Measurements from ENCODE around the gene LIPJ. TPM values are rescaled to one million over a fixed set of nuclear protein-coding genes. Genes with fewer than 3 reads are reported as not detected.

Gene LIPJ
- total RNA-seq, 1 experiment from 2014 or later, result not detected

DNA sequence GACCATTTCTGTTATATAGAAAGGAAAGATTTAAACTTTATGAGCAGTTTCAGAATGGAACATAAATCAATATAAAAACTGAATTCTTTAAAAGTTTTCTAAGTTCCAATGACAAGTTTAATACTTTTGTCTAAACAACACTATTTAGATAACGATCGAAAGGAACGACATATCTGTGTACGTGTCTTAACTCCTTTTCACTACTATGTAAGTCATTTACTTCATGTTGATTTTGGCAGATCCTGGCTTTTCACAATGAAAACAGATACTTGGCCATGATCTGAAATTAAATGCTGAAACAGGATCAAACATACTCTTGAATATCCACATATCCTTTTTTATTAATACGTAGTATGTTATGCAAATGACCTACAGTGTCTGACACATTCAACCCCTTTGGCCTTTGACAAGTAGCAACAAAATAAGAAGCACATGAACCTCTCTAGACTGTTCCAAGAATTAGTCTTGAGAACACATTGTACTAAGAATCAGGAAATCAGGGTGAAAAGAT lies 45.4 kb upstream of the LIPJ start:
- no peaks in the 10 kb centered on the region for H3K36me3 Mint-ChIP-seq (ENCODE audit: insufficient read depth, unreplicated experiment)
- no peaks in the 10 kb centered on the region for H3K27me3 Mint-ChIP-seq (ENCODE audit: unreplicated experiment)
- H3K9me3 Mint-ChIP-seq (ENCODE audit: low read depth, unreplicated experiment), result no peaks in the 10 kb centered on the region
- no peaks in the 10 kb centered on the region for H3K4me1 Mint-ChIP-seq (ENCODE audit: low read depth, unreplicated experiment)
- intact Hi-C loops (cut with micrococcal nuclease; ENCODE audit: unreplicated experiment), result no loop called here
- no peak for DNase-seq
- no peak overlapping the region for H3K4me3 Mint-ChIP-seq (ENCODE audit: low read depth, unreplicated experiment)
- CTCF ChIA-PET, result no interaction called here
- no TSS peak for BruUV-seq (replicated peaks)
- no peak overlapping the region for H3K27ac Mint-ChIP-seq (ENCODE audit: unreplicated experiment)
- TF ChIP-seq, protein P1, sequence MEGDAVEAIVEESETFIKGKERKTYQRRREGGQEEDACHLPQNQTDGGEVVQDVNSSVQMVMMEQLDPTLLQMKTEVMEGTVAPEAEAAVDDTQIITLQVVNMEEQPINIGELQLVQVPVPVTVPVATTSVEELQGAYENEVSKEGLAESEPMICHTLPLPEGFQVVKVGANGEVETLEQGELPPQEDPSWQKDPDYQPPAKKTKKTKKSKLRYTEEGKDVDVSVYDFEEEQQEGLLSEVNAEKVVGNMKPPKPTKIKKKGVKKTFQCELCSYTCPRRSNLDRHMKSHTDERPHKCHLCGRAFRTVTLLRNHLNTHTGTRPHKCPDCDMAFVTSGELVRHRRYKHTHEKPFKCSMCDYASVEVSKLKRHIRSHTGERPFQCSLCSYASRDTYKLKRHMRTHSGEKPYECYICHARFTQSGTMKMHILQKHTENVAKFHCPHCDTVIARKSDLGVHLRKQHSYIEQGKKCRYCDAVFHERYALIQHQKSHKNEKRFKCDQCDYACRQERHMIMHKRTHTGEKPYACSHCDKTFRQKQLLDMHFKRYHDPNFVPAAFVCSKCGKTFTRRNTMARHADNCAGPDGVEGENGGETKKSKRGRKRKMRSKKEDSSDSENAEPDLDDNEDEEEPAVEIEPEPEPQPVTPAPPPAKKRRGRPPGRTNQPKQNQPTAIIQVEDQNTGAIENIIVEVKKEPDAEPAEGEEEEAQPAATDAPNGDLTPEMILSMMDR (IDR thresholded peaks at IDR 0.05; ENCODE audit: unreplicated experiment), result no peak

DNA sequence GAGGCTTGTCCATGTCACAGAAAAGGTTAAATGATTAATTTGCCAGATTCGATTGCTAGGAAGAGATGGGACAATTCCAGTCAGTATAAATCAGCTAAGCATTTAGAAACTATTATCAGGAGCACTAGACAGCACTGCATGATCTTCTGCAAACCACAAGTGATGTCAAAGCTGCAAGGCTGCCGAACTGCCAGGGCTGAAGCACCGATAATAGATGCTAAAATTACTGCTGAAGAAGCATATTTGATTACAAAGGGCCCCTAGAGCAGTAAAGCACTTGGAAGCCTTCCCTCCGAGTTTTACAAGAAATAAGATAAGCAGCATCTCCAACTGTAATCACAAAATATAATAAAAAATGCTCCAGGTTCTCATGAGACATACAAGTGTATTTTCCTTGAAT lies 44.0 kb upstream of the LIPJ start:
- DNase-seq, result no peak
- no peaks in the 10 kb centered on the region for H3K27me3 Mint-ChIP-seq (ENCODE audit: unreplicated experiment)
- no peak overlapping the region for H3K27ac Mint-ChIP-seq (ENCODE audit: unreplicated experiment)
- BruUV-seq (replicated peaks), result no TSS peak
- TF ChIP-seq, protein P1 (IDR thresholded peaks at IDR 0.05; ENCODE audit: unreplicated experiment), result no peak
- CTCF ChIA-PET, result no interaction called here
- H3K9me3 Mint-ChIP-seq (ENCODE audit: low read depth, unreplicated experiment), result no peaks in the 10 kb centered on the region
- no peaks in the 10 kb centered on the region for H3K4me1 Mint-ChIP-seq (ENCODE audit: low read depth, unreplicated experiment)
- H3K4me3 Mint-ChIP-seq (ENCODE audit: low read depth, unreplicated experiment), result no peak overlapping the region
- no peaks in the 10 kb centered on the region for H3K36me3 Mint-ChIP-seq (ENCODE audit: insufficient read depth, unreplicated experiment)
- intact Hi-C loops (cut with micrococcal nuclease; ENCODE audit: unreplicated experiment), result no loop called here

DNA sequence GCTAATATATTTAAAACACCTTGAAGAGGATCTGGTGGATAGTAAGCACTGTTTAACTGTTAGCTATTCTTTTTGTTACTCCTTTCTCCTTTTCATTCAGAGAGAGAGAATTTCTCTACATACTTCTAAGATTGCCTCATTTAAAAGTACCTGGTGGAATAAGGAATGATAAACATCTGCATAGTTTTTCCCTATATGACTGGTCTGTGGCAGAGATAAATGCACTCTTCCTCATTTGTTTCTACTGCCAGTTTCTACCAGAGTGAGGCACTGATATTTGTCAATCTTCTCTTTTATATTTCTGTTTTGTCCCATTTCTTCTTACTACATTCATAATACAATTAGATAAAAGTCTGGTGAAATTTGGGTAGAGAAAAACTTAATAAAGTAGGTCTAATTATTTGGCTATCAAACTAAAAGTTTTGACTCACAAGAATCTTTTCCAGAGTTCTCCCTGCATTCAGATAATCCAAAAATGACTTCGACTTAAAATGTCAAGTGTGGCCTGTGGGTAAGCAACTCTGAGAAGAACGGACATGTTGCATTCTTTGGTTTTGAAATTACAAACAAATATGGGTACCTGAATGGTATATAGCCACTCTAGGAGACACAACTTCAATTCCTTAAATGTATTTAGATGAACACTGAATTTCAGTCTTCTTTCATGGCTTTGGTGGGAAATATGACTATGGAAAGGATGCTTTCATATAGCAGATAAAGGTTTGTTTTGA lies 42.3 kb upstream of the LIPJ start:
- no TSS peak for BruUV-seq (replicated peaks)
- CTCF ChIA-PET, result no interaction called here
- TF ChIP-seq, protein P1 (IDR thresholded peaks at IDR 0.05; ENCODE audit: unreplicated experiment), result no peak
- H3K27me3 Mint-ChIP-seq (ENCODE audit: unreplicated experiment), result no peaks in the 10 kb centered on the region
- H3K36me3 Mint-ChIP-seq (ENCODE audit: insufficient read depth, unreplicated experiment), result no peaks in the 10 kb centered on the region
- no peak for DNase-seq
- no peaks in the 10 kb centered on the region for H3K9me3 Mint-ChIP-seq (ENCODE audit: low read depth, unreplicated experiment)
- no peaks in the 10 kb centered on the region for H3K4me1 Mint-ChIP-seq (ENCODE audit: low read depth, unreplicated experiment)
- H3K4me3 Mint-ChIP-seq (ENCODE audit: low read depth, unreplicated experiment), result no peak overlapping the region
- intact Hi-C loops (cut with micrococcal nuclease; ENCODE audit: unreplicated experiment), result no loop called here
- H3K27ac Mint-ChIP-seq (ENCODE audit: unreplicated experiment), result no peak overlapping the region

DNA sequence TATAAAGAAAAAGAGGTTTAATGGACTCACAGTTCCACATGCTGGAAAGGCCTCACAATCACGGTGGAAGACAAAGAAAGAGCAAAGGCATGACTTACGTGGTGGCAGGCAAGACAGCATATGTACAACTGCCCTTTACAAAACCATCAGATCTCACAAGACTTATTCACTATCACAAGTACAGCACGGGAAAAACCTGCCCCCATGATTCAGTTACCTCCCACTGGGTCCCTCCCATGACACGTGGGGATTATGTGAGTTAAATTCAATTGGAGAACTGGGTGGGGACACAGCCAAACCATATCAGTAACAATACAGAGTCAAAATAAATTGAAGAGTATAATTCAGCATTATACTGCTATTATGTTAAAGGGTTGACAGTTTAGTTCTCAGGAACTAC lies 41.2 kb upstream of the LIPJ start:
- no peaks in the 10 kb centered on the region for H3K27me3 Mint-ChIP-seq (ENCODE audit: unreplicated experiment)
- no peak for DNase-seq
- H3K36me3 Mint-ChIP-seq (ENCODE audit: insufficient read depth, unreplicated experiment), result no peaks in the 10 kb centered on the region
- H3K27ac Mint-ChIP-seq (ENCODE audit: unreplicated experiment), result no peak overlapping the region
- no peaks in the 10 kb centered on the region for H3K4me1 Mint-ChIP-seq (ENCODE audit: low read depth, unreplicated experiment)
- intact Hi-C loops (cut with micrococcal nuclease; ENCODE audit: unreplicated experiment), result no loop called here
- no TSS peak for BruUV-seq (replicated peaks)
- TF ChIP-seq, protein P1 (IDR thresholded peaks at IDR 0.05; ENCODE audit: unreplicated experiment), result no peak
- H3K4me3 Mint-ChIP-seq (ENCODE audit: low read depth, unreplicated experiment), result no peak overlapping the region
- no peaks in the 10 kb centered on the region for H3K9me3 Mint-ChIP-seq (ENCODE audit: low read depth, unreplicated experiment)
- CTCF ChIA-PET, result no interaction called here
